HG02840 (cell line): ENCODE measurements around the gene DPP10.

Experiments
- ATAC-seq: cut with Tn5 transposase; IDR thresholded peaks from one replicate; pipeline ENCODE4 v1.9.1; 2021; ENCODE audit warnings: mild to moderate bottlenecking, moderate library complexity, moderate number of reproducible peaks; ENCODE audit not compliant: unreplicated experiment, low FRiP score

DPP10 gene

GRCh38 chr2:115183144-115183543 lies 740.7 kb downstream of the DPP10 start:
- no peak for ATAC-seq

- ATAC-seq = no peak
Observed at GRCh38 chr2:115190459-115190858, 748.0 kb downstream of the DPP10 start.

- no peak for ATAC-seq
Observed at GRCh38 chr2:115194623-115195022, 752.2 kb downstream of the DPP10 start.

- ATAC-seq = no peak
Observed at GRCh38 chr2:115196587-115196986, 754.1 kb downstream of the DPP10 start.

GRCh38 chr2:115199966-115200365 lies 757.5 kb downstream of the DPP10 start:
- no peak for ATAC-seq

GRCh38 chr2:115201386-115201785 lies 758.9 kb downstream of the DPP10 start:
- ATAC-seq = no peak

GRCh38 chr2:115208493-115209164 lies 766.2 kb downstream of the DPP10 start:
- ATAC-seq = no peak

- ATAC-seq = no peak
Observed at GRCh38 chr2:115214050-115214449, 771.6 kb downstream of the DPP10 start.

GRCh38 chr2:115219296-115219695 lies 776.9 kb downstream of the DPP10 start:
- no peak for ATAC-seq

GRCh38 chr2:115234186-115234585 lies 791.7 kb downstream of the DPP10 start:
- no peak for ATAC-seq

GRCh38 chr2:115234737-115235136 lies 792.3 kb downstream of the DPP10 start:
- no peak for ATAC-seq

- no peak for ATAC-seq
Observed at GRCh38 chr2:115248066-115248465, 805.6 kb downstream of the DPP10 start.

GRCh38 chr2:115277366-115277765 lies 834.9 kb downstream of the DPP10 start:
- ATAC-seq = no peak

- no peak for ATAC-seq
Observed at GRCh38 chr2:115285416-115285815, 843.0 kb downstream of the DPP10 start.

GRCh38 chr2:115290478-115290877 lies 848.0 kb downstream of the DPP10 start:
- no peak for ATAC-seq

GRCh38 chr2:115292742-115293141 lies 850.3 kb downstream of the DPP10 start:
- ATAC-seq = no peak

- no peak for ATAC-seq
Observed at GRCh38 chr2:115294999-115295398, 852.6 kb downstream of the DPP10 start.

- no peak for ATAC-seq
Observed at GRCh38 chr2:115297056-115297455, 854.6 kb downstream of the DPP10 start.

GRCh38 chr2:115299199-115299598 lies 856.8 kb downstream of the DPP10 start:
- ATAC-seq = no peak

GRCh38 chr2:115305712-115306111 lies 863.3 kb downstream of the DPP10 start:
- ATAC-seq = no peak

GRCh38 chr2:115314119-115314518 lies 871.7 kb downstream of the DPP10 start:
- ATAC-seq = no peak

- no peak for ATAC-seq
Observed at GRCh38 chr2:115327061-115327460, 884.6 kb downstream of the DPP10 start.

GRCh38 chr2:115359550-115359949 lies 917.1 kb downstream of the DPP10 start:
- ATAC-seq = no peak
